ENCODE measurements around the gene GXYLT2.

Gene GXYLT2

GRCh38 chr3:73018298-73018697 lies 130.5 kb downstream of the GXYLT2 start:
- DNase-seq (ENCODE audit: low read depth): no peak

GRCh38 chr3:73018790-73019441 lies 131.1 kb downstream of the GXYLT2 start:
- DNase-seq (ENCODE audit: low read depth): no peak

GRCh38 chr3:73021301-73021835 lies 133.5 kb downstream of the GXYLT2 start:
- DNase-seq (ENCODE audit: low read depth): no peak

- DNase-seq (ENCODE audit: low read depth): no peak
Measured at GRCh38 chr3:73024836-73025235, 137.0 kb downstream of the GXYLT2 start.

- no peak for DNase-seq (ENCODE audit: low read depth)
Measured at GRCh38 chr3:73026111-73026759, 138.4 kb downstream of the GXYLT2 start.

Measured in CMK (cell line).